Spleen (tissue), 7 donors: Measurements from ENCODE around the gene SLC22A23.

Source experiments
- POLR2A ChIP-seq, 3 donors: fragments of 450-650 bp; IDR thresholded peaks; one replicate each; pipeline ENCODE4 v1.5.1; 2017; ENCODE audit warnings: antibody characterized with exemption in 3 of 3, mild to moderate bottlenecking in 1 of 3
- POLR2AphosphoS5 ChIP-seq, 3 donors: sonication (generic); formaldehyde crosslinking; IDR thresholded peaks; one replicate each; pipeline ENCODE4 v1.5.1; 2017; ENCODE audit warnings: antibody characterized with exemption in 3 of 3
- TF ChIP-seq, protein P1 (sequence below), 11 experiments: fragments of 200-600 bp in 7 of 11; fragments of 450-650 bp in 4 of 11; sonication (generic) in 4 of 11; IDR thresholded peaks in 8 of 11; conservative IDR thresholded peaks in 3 of 11; 1 replicate in 7 of 11; 2 replicates in 4 of 11; pipeline versions ENCODE4 v1.4.0 to v1.8.0; 2016 to 2021; ENCODE audit warnings: antibody characterized with exemption in 11 of 11, inconsistent platforms in 4 of 11, mild to moderate bottlenecking in 1 of 11
- donor health status: DM: no; HTN: no; CAD: no; lungs with moderate emphysema.
- donor health status: DM: no; HTN: no; CAD: no.
- donor health status: DM: no; HTN: no; CAD: no.

DNA sequence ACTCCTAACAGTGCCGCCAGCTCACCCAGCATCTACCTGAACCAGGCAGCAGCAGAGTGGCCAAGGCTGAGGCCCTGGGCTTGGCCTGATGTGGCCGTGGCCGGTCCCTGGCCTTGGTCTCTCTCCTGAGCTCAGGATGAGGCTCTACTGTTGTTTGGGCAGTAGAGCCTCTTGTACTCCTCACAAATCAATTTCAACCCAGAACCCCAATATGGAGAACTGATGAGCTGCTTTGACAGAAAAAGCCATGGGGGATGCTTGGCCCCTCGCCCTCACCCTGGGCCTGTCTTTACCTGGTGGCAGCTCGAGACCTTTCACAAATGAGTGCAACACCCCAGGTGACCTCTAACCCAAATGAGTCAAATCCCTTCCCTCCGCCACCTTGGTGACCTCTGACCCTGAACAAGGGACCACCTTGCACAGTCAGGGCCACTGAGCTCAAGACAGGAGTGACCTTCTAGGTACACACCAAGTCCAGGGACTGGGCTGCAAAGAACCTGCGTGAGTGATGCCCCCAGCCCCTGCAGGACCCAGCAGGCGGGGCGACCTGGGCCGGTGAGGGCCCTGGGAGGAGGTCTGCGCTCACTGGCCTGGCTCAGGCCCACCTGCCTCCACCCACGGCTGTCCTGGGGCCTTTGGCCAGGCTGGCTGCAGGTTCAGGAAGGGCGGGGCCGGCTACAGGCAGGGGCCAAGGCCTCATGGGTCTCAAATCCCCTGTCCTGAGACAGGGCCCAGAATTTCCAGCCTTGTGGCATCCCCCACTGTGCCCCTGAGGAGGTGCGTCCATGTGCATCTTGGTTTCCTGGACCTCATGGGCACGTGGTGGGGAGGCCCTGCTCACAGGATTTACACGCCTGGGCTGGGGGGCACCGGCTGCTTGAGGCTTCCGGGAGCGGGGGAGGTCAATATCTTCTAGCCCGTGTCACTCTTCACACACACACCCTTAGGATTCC lies 167.9 kb downstream of the SLC22A23 start:
- no peak for TF ChIP-seq POLR2A (IDR thresholded peaks at IDR 0.05)
- TF ChIP-seq, protein P1, sequence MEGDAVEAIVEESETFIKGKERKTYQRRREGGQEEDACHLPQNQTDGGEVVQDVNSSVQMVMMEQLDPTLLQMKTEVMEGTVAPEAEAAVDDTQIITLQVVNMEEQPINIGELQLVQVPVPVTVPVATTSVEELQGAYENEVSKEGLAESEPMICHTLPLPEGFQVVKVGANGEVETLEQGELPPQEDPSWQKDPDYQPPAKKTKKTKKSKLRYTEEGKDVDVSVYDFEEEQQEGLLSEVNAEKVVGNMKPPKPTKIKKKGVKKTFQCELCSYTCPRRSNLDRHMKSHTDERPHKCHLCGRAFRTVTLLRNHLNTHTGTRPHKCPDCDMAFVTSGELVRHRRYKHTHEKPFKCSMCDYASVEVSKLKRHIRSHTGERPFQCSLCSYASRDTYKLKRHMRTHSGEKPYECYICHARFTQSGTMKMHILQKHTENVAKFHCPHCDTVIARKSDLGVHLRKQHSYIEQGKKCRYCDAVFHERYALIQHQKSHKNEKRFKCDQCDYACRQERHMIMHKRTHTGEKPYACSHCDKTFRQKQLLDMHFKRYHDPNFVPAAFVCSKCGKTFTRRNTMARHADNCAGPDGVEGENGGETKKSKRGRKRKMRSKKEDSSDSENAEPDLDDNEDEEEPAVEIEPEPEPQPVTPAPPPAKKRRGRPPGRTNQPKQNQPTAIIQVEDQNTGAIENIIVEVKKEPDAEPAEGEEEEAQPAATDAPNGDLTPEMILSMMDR (IDR thresholded peaks at IDR 0.05 in 8 of 11, conservative IDR thresholded peaks at IDR 0.05 in 3 of 11) = no peak
- TF ChIP-seq POLR2AphosphoS5 (IDR thresholded peaks at IDR 0.05) = peak in 2 of 3 donors; percentile 27 to 59
